Calu3 (cell line): ENCODE data around the gene NFATC3. TPM values are rescaled to one million over a fixed set of nuclear protein-coding genes. Genes with fewer than 3 reads are reported as not detected.

ENCODE experiments used
- BruUV-seq: library from RNA; stranded (reverse); fragments of 400-500 nt; replicated peaks from 2 replicates; lab custom pipeline; 2021; lab: Mats Ljungman, UMichigan
- CTCF ChIA-PET: fragments of 300-600 bp; sonication (Branson Sonifier 250); formaldehyde crosslinking; loops from one replicate; lab custom pipeline; 2022; ENCODE audit warnings: antibody characterized with exemption; lab: Charles Lee
- DNase-seq: peaks from one replicate; pipeline ENCODE4 v3.0.0; 2022
- H3K27ac Mint-ChIP-seq: one replicate; pipeline ENCODE4 v1.8.0; 2022; ENCODE audit warnings: mixed read lengths; ENCODE audit not compliant: unreplicated experiment
- H3K27me3 Mint-ChIP-seq: one replicate; pipeline ENCODE4 v1.8.0; 2022; ENCODE audit warnings: mixed read lengths; ENCODE audit not compliant: unreplicated experiment
- H3K36me3 Mint-ChIP-seq: one replicate; pipeline ENCODE4 v1.8.0; 2022; ENCODE audit warnings: mild to moderate bottlenecking, moderate library complexity, mixed read lengths; ENCODE audit not compliant: insufficient read depth, unreplicated experiment
- H3K4me1 Mint-ChIP-seq: one replicate; pipeline ENCODE4 v1.8.0; 2022; ENCODE audit warnings: mild to moderate bottlenecking, low read depth, mixed read lengths; ENCODE audit not compliant: unreplicated experiment
- H3K4me3 Mint-ChIP-seq: one replicate; pipeline ENCODE4 v1.8.0; 2022; ENCODE audit warnings: mild to moderate bottlenecking, low read depth, moderate library complexity, mixed read lengths; ENCODE audit not compliant: unreplicated experiment
- H3K9me3 Mint-ChIP-seq: one replicate; pipeline ENCODE4 v1.8.0; 2022; ENCODE audit warnings: low read depth, mixed read lengths; ENCODE audit not compliant: unreplicated experiment
- intact Hi-C: fragments of 100-400 bp; cut with micrococcal nuclease; formaldehyde crosslinking; loops from one replicate; pipeline ENCODE4 v1.10.0; 2022; ENCODE audit not compliant: unreplicated experiment
- total RNA-seq: library from RNA; stranded (reverse); gene quantifications from 2 replicates; pipeline ENCODE4 v1.2.3, GENCODE V29; 2022
- TF ChIP-seq, protein P1 (sequence below): fragments of 200-600 bp; IDR thresholded peaks from one replicate; pipeline ENCODE4 v1.8.0; 2022; ENCODE audit warnings: antibody characterized with exemption; ENCODE audit not compliant: unreplicated experiment

The NFATC3 gene
- total RNA-seq, 1 experiment from 2014 or later = 39.3 TPM

DNA sequence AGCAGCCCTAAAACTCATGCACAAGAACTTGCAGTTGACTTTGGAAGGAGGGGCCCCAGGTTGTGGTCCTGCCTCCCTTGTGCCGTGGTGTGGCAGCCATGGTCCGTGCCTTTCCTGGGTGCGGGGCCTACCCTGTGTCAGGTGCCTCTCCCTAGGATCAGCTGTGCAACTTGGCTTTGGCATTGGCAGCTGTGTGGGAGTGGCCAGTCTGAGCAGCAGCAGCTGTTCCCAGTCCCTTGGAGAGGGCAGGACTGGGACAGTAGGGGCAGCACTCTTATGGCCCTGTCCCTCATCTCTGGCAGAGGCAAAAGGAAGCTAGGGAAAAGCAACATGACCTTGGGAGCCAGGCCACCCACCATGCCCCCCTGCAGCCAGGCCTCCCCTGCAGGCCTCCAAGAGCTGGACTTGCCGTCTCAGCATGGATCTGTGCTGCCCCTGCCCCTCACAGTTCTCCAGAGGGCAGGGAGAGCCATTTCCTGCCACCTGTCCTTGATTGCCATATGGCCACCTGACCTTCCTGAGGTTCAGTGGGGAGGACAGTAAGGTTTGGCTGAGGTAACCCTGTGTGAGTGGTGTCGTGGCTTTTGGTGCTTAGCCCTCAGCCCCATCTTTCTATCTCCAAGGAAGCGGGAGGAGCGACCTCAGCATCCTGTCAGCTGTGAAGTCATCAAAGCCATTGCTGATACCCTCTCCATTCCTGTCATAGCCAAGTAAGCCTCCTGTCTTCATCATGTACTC is 15.5 kb upstream of the NFATC3 start:
- Mint-ChIP-seq H3K4me1 (peaks cover 5% of the 10 kb centered on the region), H3K36me3 (peaks cover 13% of the 10 kb centered on the region), H3K4me3 (no peak overlapping the region), H3K27me3 (no peaks in the 10 kb centered on the region), H3K9me3 (no peaks in the 10 kb centered on the region), H3K27ac (no peak overlapping the region)
- TF ChIP-seq, protein P1, sequence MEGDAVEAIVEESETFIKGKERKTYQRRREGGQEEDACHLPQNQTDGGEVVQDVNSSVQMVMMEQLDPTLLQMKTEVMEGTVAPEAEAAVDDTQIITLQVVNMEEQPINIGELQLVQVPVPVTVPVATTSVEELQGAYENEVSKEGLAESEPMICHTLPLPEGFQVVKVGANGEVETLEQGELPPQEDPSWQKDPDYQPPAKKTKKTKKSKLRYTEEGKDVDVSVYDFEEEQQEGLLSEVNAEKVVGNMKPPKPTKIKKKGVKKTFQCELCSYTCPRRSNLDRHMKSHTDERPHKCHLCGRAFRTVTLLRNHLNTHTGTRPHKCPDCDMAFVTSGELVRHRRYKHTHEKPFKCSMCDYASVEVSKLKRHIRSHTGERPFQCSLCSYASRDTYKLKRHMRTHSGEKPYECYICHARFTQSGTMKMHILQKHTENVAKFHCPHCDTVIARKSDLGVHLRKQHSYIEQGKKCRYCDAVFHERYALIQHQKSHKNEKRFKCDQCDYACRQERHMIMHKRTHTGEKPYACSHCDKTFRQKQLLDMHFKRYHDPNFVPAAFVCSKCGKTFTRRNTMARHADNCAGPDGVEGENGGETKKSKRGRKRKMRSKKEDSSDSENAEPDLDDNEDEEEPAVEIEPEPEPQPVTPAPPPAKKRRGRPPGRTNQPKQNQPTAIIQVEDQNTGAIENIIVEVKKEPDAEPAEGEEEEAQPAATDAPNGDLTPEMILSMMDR = no peak
- no TSS peak for BruUV-seq
- DNase-seq = no peak
- intact Hi-C loops = no loop called here
- CTCF ChIA-PET = interaction anchor here (0.6 to 1.4 kb wide), 2 partner anchors 8 to 155 kb away, joined by 3 read pairs; no protein-coding TSS in a partner anchor

DNA sequence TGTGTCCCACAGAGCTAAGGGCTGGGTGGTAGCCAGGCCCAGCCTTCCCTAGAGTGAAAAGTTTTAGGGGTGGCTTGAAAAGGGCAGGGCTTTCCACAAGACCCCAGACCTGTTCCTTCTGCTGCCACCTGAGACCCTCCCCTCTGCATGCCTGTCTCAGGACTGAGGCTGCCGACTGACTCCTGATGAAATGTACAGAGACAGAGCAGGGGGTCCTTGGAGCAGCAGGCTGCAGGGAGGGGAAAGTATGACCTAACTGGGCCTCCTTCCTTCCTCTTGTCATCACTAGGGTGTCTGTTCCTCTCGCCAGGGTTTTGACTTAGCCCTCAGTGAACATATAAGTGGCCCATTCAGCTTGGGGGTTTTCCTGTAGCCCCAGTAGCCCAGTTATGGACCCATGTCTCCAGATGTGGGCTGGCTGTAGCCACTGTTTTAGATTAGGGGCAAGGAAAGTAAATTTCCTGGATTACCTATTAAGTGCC is 14.9 kb upstream of the NFATC3 start:
- H3K4me1 Mint-ChIP-seq = no peaks in the 10 kb centered on the region
- no peak overlapping the region for H3K4me3 Mint-ChIP-seq
- H3K9me3 Mint-ChIP-seq = no peaks in the 10 kb centered on the region
- H3K27ac Mint-ChIP-seq = no peak overlapping the region
- intact Hi-C loops = no loop called here
- H3K36me3 Mint-ChIP-seq = peaks cover 10% of the 10 kb centered on the region
- BruUV-seq = no TSS peak
- H3K27me3 Mint-ChIP-seq = no peaks in the 10 kb centered on the region
- DNase-seq = no peak
- CTCF ChIA-PET = interaction anchor here (1.0 kb wide), 1 partner anchor 14 kb away, joined by 3 read pairs; no protein-coding TSS in a partner anchor
- TF ChIP-seq, protein P1 = no peak

DNA sequence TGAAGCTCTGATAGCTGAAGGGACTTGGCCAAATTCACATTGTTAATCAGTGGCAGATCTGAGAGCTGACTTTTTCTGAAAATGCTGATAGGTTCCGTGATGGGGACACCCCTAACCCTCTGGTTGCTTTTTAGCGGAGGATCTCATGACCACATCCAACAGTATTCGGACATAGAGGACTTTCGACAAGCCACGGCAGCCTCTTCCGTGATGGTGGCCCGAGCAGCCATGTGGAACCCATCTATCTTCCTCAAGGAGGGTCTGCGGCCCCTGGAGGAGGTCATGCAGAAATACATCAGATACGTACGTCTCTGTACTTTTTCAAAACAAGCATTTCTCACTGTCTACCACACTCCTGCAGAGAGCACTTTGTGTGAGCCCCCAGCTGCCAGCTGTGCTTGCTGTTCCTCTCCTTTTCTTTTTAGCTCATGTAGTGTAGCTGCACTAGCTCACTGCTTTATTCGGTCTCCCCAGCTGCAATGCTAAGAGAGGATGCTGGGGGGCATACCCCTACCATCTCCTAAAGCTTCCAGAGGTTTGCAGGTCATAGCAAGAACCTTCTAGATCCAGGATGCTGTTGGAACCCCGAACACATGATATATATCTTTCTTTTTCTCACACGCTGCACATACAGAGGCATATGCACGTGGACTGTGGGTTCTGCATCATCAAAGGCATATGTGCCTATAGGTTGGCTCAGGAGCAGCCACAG is 14.2 kb upstream of the NFATC3 start:
- Mint-ChIP-seq H3K4me1 (no peaks in the 10 kb centered on the region), H3K9me3 (no peaks in the 10 kb centered on the region), H3K36me3 (peaks cover 10% of the 10 kb centered on the region), H3K27ac (no peak overlapping the region), H3K4me3 (no peak overlapping the region), H3K27me3 (no peaks in the 10 kb centered on the region)
- intact Hi-C loops = no loop called here
- TF ChIP-seq, protein P1 = no peak
- CTCF ChIA-PET = interaction anchor here (0.6 to 1.0 kb wide), 2 partner anchors 13 to 27 kb away, joined by 3 read pairs; no protein-coding TSS in a partner anchor
- DNase-seq = no peak
- no TSS peak for BruUV-seq

DNA sequence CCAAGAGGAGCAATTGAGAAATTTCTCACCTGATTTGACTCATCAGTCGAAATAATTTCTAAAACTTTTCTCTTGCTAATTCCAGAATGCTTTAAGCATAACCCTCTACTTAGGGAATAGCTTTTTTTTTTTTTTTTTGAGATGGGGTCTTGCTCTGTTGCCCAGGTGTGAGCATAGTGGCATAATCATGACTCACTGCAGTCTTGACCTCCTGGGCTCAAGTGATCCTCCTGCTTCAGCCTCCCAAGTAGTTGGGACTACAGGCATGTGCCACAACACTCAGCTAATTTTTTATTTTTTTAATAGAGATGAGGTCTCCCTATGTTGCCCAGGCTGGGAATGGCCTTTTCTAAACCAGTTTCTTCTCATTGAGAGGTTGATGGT is 13.7 kb upstream of the NFATC3 start:
- H3K9me3 Mint-ChIP-seq = no peaks in the 10 kb centered on the region
- TF ChIP-seq, protein P1 = no peak
- no peak overlapping the region for H3K4me3 Mint-ChIP-seq
- no peaks in the 10 kb centered on the region for H3K4me1 Mint-ChIP-seq
- H3K27ac Mint-ChIP-seq = no peak overlapping the region
- intact Hi-C loops = no loop called here
- no peaks in the 10 kb centered on the region for H3K27me3 Mint-ChIP-seq
- CTCF ChIA-PET = interaction anchor here (0.5 to 0.7 kb wide), 3 partner anchors 28 to 172 kb away, joined by 3 to 9 read pairs (median 3); no protein-coding TSS in a partner anchor
- H3K36me3 Mint-ChIP-seq = peaks cover 15% of the 10 kb centered on the region
- DNase-seq = no peak
- no TSS peak for BruUV-seq
